Caco-2 (cell line): ENCODE results near the gene MAP1B. TPM values are rescaled to one million over a fixed set of nuclear protein-coding genes. Genes with fewer than 3 reads are reported as not detected.

Experiments
- BruUV-seq: library from RNA; stranded (reverse); fragments of 400-500 nt; replicated peaks from 2 replicates; lab custom pipeline; 2021; lab: Mats Ljungman, UMichigan
- CTCF ChIA-PET: fragments of 300-600 bp; sonication (Branson Sonifier 250); formaldehyde crosslinking; loops from one replicate; lab custom pipeline; 2022; ENCODE audit warnings: antibody characterized with exemption; lab: Charles Lee
- POLR2A ChIA-PET: fragments of 300-600 bp; sonication (Branson Sonifier 250); formaldehyde crosslinking; loops from one replicate; lab custom pipeline; 2022; ENCODE audit warnings: antibody characterized with exemption; lab: Charles Lee
- DNase-seq, 2 experiments: peaks; one replicate each; pipeline versions ENCODE4 v3.0.0 to v3.0.0-alpha.2; 2020 to 2022
- H3K27me3 ChIP-seq: replicated peaks from 2 replicates; pipeline ENCODE4 v1.6.0; 2011; ENCODE audit warnings: low read length; ENCODE audit not compliant: control insufficient read depth, insufficient read depth
- H3K36me3 ChIP-seq: 2 replicates; pipeline ENCODE4 v1.5.1; 2011; ENCODE audit warnings: low read length; ENCODE audit not compliant: control insufficient read depth, insufficient read depth
- H3K4me1 ChIP-seq: fragments of 250-450 bp; sonication (Bioruptor Pico); 2 replicates; pipeline ENCODE4 v1.5.1; 2020; ENCODE audit warnings: mild to moderate bottlenecking
- H3K4me3 ChIP-seq: 2 replicates; pipeline ENCODE4 v1.5.1; 2011; ENCODE audit warnings: low read depth, mild to moderate bottlenecking, control low read depth, low read length
- H3K9me3 ChIP-seq: fragments of 250-450 bp; sonication (Bioruptor Pico); 2 replicates; pipeline ENCODE4 v1.5.1; 2020; ENCODE audit warnings: mild to moderate bottlenecking, moderate library complexity
- H3K27ac Mint-ChIP-seq: one replicate; pipeline ENCODE4 v1.8.0; 2022; ENCODE audit warnings: mixed read lengths; ENCODE audit not compliant: unreplicated experiment
- H3K27me3 Mint-ChIP-seq: one replicate; pipeline ENCODE4 v1.8.0; 2022; ENCODE audit warnings: mixed read lengths; ENCODE audit not compliant: insufficient read depth, unreplicated experiment
- H3K36me3 Mint-ChIP-seq: one replicate; pipeline ENCODE4 v1.8.0; 2022; ENCODE audit warnings: mild to moderate bottlenecking, mixed read lengths; ENCODE audit not compliant: insufficient read depth, unreplicated experiment
- H3K4me1 Mint-ChIP-seq: one replicate; pipeline ENCODE4 v1.8.0; 2022; ENCODE audit warnings: low read depth, mixed read lengths; ENCODE audit not compliant: unreplicated experiment
- H3K4me3 Mint-ChIP-seq: one replicate; pipeline ENCODE4 v1.8.0; 2022; ENCODE audit warnings: mild to moderate bottlenecking, moderate library complexity, mixed read lengths; ENCODE audit not compliant: unreplicated experiment
- H3K9me3 Mint-ChIP-seq: one replicate; pipeline ENCODE4 v1.8.0; 2022; ENCODE audit warnings: mixed read lengths; ENCODE audit not compliant: unreplicated experiment
- CTCF ChIP-seq, 2 experiments: fragments of 200-600 bp in 1 of 2; IDR thresholded peaks; 1 replicate in 1 of 2; 2 replicates in 1 of 2; pipeline versions ENCODE4 v1.5.1 to v1.8.0; 2011 to 2022; ENCODE audit warnings: antibody characterized with exemption in 1 of 2, control low read depth in 1 of 2, inconsistent platforms in 1 of 2, low read depth in 1 of 2, low read length in 1 of 2, mild to moderate bottlenecking in 1 of 2, moderate library complexity in 1 of 2; ENCODE audit not compliant: insufficient read depth in 1 of 2, severe bottlenecking in 1 of 2, unreplicated experiment in 1 of 2
- intact Hi-C: fragments of 100-400 bp; cut with micrococcal nuclease; formaldehyde crosslinking; loops from one replicate; pipeline ENCODE4 v1.10.0; 2022; ENCODE audit not compliant: unreplicated experiment
- total RNA-seq: library from RNA; stranded (reverse); gene quantifications from 2 replicates; pipeline ENCODE4 v1.2.3, GENCODE V29; 2022

Gene MAP1B
- total RNA-seq, 1 experiment from 2014 or later, result 0.66 TPM

GRCh38 chr5:72108202-72109061, 1.2 kb downstream of the MAP1B start:
- Mint-ChIP-seq H3K36me3 (no peaks in the 10 kb centered on the region), H3K9me3 (no peaks in the 10 kb centered on the region), H3K27ac (no peak overlapping the region), H3K4me1 (no peaks in the 10 kb centered on the region), H3K27me3 (peaks cover 47% of the 10 kb centered on the region), H3K4me3 (peak overlapping the region; percentile 80)
- Histone ChIP-seq H3K4me1 (0 out of 2 replicates have a peak, but pooled peaks cover 5% of the 10 kb centered on the region), H3K36me3 (no peaks in the 10 kb centered on the region), H3K4me3 (peak overlapping the region; percentile 17), H3K9me3 (peaks cover 7% of the 10 kb centered on the region), H3K27me3 (peaks cover 5% of the 10 kb centered on the region)
- TF ChIP-seq CTCF (IDR thresholded peaks at IDR 0.05; ENCODE audit: insufficient read depth in 1 of 2, low read depth in 1 of 2, low read length in 1 of 2, severe bottlenecking in 1 of 2, unreplicated experiment in 1 of 2), result no peak
- intact Hi-C loops, result no loop called here
- ChIA-PET POLR2A (interaction anchor here (0.7 kb wide), 1 partner anchor 645 kb away, joined by 3 read pairs; no protein-coding TSS in a partner anchor), CTCF (no interaction called here)
- no TSS peak for BruUV-seq
- peak; percentile 32 to 46 for DNase-seq

GRCh38 chr5:72109062-72109411, 1.8 kb downstream of the MAP1B start:
- H3K27me3 Mint-ChIP-seq, result peaks cover 50% of the 10 kb centered on the region
- BruUV-seq, result no TSS peak
- no peaks in the 10 kb centered on the region for H3K36me3 Mint-ChIP-seq
- H3K9me3 Mint-ChIP-seq, result no peaks in the 10 kb centered on the region
- Histone ChIP-seq H3K9me3 (0 out of 2 replicates have a peak, but pooled peaks cover 1% of the 10 kb centered on the region), H3K4me3 (peak overlapping the region; percentile 17), H3K27me3 (peaks cover 5% of the 10 kb centered on the region), H3K36me3 (no peaks in the 10 kb centered on the region), H3K4me1 (0 out of 2 replicates have a peak, but pooled peaks cover 5% of the 10 kb centered on the region)
- POLR2A ChIA-PET, result no interaction called here
- CTCF ChIA-PET, result no interaction called here
- intact Hi-C loops, result no loop called here
- no peak for DNase-seq
- H3K27ac Mint-ChIP-seq, result no peak overlapping the region
- TF ChIP-seq CTCF (IDR thresholded peaks at IDR 0.05; ENCODE audit: insufficient read depth in 1 of 2, low read depth in 1 of 2, low read length in 1 of 2, severe bottlenecking in 1 of 2, unreplicated experiment in 1 of 2), result no peak
- H3K4me3 Mint-ChIP-seq, result peak overlapping the region; percentile 80
- H3K4me1 Mint-ChIP-seq, result no peaks in the 10 kb centered on the region

GRCh38 chr5:72109625-72110024, 2.4 kb downstream of the MAP1B start:
- 0 out of 2 replicates have a peak, but pooled peaks cover 5% of the 10 kb centered on the region for H3K4me1 ChIP-seq
- ChIA-PET POLR2A (no interaction called here), CTCF (no interaction called here)
- Mint-ChIP-seq H3K9me3 (no peaks in the 10 kb centered on the region), H3K36me3 (no peaks in the 10 kb centered on the region), H3K4me3 (no peak overlapping the region), H3K27me3 (peaks cover 47% of the 10 kb centered on the region), H3K27ac (no peak overlapping the region), H3K4me1 (no peaks in the 10 kb centered on the region)
- H3K27me3 ChIP-seq, result peaks cover 5% of the 10 kb centered on the region
- H3K36me3 ChIP-seq, result no peaks in the 10 kb centered on the region
- H3K9me3 ChIP-seq, result no peaks in the 10 kb centered on the region
- BruUV-seq, result no TSS peak
- TF ChIP-seq CTCF (IDR thresholded peaks at IDR 0.05; ENCODE audit: insufficient read depth in 1 of 2, low read depth in 1 of 2, low read length in 1 of 2, severe bottlenecking in 1 of 2, unreplicated experiment in 1 of 2), result no peak
- intact Hi-C loops, result no loop called here
- DNase-seq, result no peak
- no peak overlapping the region for H3K4me3 ChIP-seq
